Astrocyte (in vitro differentiated cells and primary cell): ENCODE data around the gene NBEAL1.

Experiments
- EZH2 ChIP-seq: IDR thresholded peaks from 2 replicates; pipeline ENCODE4 v1.6.1; 2012; ENCODE audit warnings: mild to moderate bottlenecking, low read length, inconsistent platforms; ENCODE audit not compliant: insufficient read depth
- TF ChIP-seq, protein P1 (sequence below): IDR thresholded peaks from 2 replicates; pipeline ENCODE4 v1.5.1; 2011; ENCODE audit warnings: low read depth, mild to moderate bottlenecking, inconsistent platforms, low read length, moderate library complexity; ENCODE audit not compliant: insufficient read depth

DNA sequence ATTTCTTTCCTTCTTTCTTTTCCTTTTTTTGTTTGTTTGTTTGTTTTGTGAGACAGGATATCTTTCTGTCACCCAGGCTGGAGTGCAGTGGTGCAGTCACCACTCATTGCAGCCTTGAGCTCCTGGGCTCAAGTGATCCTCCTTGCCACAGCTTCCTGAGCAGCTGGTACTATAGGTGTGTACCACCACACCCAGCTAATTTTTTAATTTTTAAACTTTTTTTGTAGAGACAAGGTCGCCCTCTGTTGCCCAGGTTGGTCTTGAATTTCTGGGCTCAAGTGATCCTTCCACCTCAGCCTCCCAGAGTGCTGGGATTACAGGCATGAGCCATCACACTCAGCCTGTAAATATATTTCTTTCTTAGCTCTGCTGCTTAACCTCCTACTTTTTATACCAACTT is 140.7 kb downstream of the NBEAL1 start:
- TF ChIP-seq, protein P1, sequence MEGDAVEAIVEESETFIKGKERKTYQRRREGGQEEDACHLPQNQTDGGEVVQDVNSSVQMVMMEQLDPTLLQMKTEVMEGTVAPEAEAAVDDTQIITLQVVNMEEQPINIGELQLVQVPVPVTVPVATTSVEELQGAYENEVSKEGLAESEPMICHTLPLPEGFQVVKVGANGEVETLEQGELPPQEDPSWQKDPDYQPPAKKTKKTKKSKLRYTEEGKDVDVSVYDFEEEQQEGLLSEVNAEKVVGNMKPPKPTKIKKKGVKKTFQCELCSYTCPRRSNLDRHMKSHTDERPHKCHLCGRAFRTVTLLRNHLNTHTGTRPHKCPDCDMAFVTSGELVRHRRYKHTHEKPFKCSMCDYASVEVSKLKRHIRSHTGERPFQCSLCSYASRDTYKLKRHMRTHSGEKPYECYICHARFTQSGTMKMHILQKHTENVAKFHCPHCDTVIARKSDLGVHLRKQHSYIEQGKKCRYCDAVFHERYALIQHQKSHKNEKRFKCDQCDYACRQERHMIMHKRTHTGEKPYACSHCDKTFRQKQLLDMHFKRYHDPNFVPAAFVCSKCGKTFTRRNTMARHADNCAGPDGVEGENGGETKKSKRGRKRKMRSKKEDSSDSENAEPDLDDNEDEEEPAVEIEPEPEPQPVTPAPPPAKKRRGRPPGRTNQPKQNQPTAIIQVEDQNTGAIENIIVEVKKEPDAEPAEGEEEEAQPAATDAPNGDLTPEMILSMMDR: no peak
- TF ChIP-seq EZH2: no peak
